Vagina (tissue), 2 donors: ENCODE data around the gene ANAPC2. TPM values are rescaled to one million over a fixed set of nuclear protein-coding genes. Genes with fewer than 3 reads are reported as not detected.

Experiments used
- DNase-seq, 2 donors: peaks; one replicate each; pipeline ENCODE4 v3.0.0-alpha.2; 2017; ENCODE audit errors: extremely low spot score in 2 of 2
- H3K27ac ChIP-seq: fragments of 200-600 bp; sonication (generic); one replicate; pipeline ENCODE4 v1.5.1; 2019
- H3K27me3 ChIP-seq: fragments of 200-600 bp; sonication (generic); one replicate; pipeline ENCODE4 v1.5.1; 2019
- H3K36me3 ChIP-seq, 2 donors: fragments of 200-600 bp; sonication (generic); one replicate each; pipeline ENCODE4 v1.5.1; 2017 to 2019
- H3K4me1 ChIP-seq: fragments of 200-600 bp; sonication (generic); one replicate; pipeline ENCODE4 v1.5.1; 2019
- H3K4me3 ChIP-seq, 2 donors: fragments of 200-600 bp; sonication (generic); 1 replicate in 1 of 2; 2 replicates in 1 of 2; pipeline ENCODE4 v1.5.1; 2016 to 2019
- H3K9me3 ChIP-seq: fragments of 200-600 bp; sonication (generic); one replicate; pipeline ENCODE4 v1.5.1; 2019
- CTCF ChIP-seq, 3 experiments: fragments of 450-650 bp in 2 of 3; fragments of 200-600 bp in 1 of 3; sonication (generic) in 1 of 3; IDR thresholded peaks; one replicate each; pipeline ENCODE4 v1.5.1; 2017 to 2019; ENCODE audit warnings: antibody characterized with exemption in 3 of 3, mild to moderate bottlenecking in 2 of 3, moderate library complexity in 2 of 3
- POLR2A ChIP-seq, 2 donors: fragments of 450-650 bp; IDR thresholded peaks; one replicate each; pipeline ENCODE4 v1.6.1; 2017; ENCODE audit warnings: antibody characterized with exemption in 2 of 2, mild to moderate bottlenecking in 2 of 2, moderate library complexity in 2 of 2
- POLR2AphosphoS5 ChIP-seq, 2 donors: sonication (generic); formaldehyde crosslinking; IDR thresholded peaks; one replicate each; pipeline ENCODE4 v1.9.0; 2017; ENCODE audit warnings: antibody characterized with exemption in 2 of 2, mild to moderate bottlenecking in 2 of 2, low read depth in 1 of 2; ENCODE audit not compliant: insufficient read depth in 1 of 2
- intact Hi-C: fragments of 100-400 bp; cut with DNase I; formaldehyde crosslinking; loops from one replicate; pipeline ENCODE4 v1.15.1; 2023
- total RNA-seq: library from RNA; depleted of rRNA; stranded (reverse); fragments of >200 nt; gene quantifications from one replicate; pipeline ENCODE4 v1.2.3, GENCODE V29; 2016

Gene ANAPC2
- total RNA-seq, 1 donor from 2014 or later, result 30.0 TPM

DNA sequence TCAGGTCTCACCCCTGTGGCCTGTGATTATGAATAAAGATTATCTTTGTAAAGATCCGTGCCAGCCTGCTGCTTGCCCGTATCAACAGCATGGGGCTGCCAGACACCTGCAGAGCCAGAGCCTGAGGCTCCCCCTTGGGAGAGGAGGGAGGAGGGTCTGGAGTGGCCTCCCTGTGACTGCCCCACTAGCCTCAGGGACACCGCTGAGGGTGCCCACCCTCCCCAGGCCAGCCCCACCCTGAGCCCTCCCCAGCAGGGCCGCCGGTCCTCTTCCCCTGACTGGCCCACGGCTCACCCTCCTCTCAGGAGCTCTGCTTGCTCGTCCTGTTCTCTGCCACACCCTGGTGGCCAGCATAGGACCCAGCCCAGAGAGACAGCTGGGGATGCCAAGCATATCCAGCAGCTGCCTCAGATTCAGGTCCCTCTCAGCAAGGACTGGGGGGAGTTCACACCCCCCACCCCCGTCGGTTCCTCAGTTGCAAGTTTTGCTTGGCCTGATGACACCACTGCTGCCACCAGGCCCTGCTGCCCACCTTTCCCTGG, 2.0 kb upstream of the ANAPC2 start:
- Histone ChIP-seq H3K4me1 (peaks cover 56% of the 10 kb centered on the region), H3K27me3 (no peaks in the 10 kb centered on the region), H3K9me3 (no peaks in the 10 kb centered on the region), H3K36me3 (peaks cover 0 to 12% of the 10 kb centered on the region in 2 donors), H3K4me3 (peak overlapping the region; percentile 70 to 88), H3K27ac (peak overlapping the region; percentile 93)
- no peak for DNase-seq
- TF ChIP-seq POLR2AphosphoS5 (IDR thresholded peaks at IDR 0.05; ENCODE audit: insufficient read depth in 1 of 2, low read depth in 1 of 2), result no peak
- TF ChIP-seq CTCF (IDR thresholded peaks at IDR 0.05), result no peak
- TF ChIP-seq POLR2A (IDR thresholded peaks at IDR 0.05), result no peak
- intact Hi-C loops, result loop anchor here (5.0 kb wide), 1 partner anchor 37 kb away; the partner anchor contains the start of genes CYSRT1 and RNF224

DNA sequence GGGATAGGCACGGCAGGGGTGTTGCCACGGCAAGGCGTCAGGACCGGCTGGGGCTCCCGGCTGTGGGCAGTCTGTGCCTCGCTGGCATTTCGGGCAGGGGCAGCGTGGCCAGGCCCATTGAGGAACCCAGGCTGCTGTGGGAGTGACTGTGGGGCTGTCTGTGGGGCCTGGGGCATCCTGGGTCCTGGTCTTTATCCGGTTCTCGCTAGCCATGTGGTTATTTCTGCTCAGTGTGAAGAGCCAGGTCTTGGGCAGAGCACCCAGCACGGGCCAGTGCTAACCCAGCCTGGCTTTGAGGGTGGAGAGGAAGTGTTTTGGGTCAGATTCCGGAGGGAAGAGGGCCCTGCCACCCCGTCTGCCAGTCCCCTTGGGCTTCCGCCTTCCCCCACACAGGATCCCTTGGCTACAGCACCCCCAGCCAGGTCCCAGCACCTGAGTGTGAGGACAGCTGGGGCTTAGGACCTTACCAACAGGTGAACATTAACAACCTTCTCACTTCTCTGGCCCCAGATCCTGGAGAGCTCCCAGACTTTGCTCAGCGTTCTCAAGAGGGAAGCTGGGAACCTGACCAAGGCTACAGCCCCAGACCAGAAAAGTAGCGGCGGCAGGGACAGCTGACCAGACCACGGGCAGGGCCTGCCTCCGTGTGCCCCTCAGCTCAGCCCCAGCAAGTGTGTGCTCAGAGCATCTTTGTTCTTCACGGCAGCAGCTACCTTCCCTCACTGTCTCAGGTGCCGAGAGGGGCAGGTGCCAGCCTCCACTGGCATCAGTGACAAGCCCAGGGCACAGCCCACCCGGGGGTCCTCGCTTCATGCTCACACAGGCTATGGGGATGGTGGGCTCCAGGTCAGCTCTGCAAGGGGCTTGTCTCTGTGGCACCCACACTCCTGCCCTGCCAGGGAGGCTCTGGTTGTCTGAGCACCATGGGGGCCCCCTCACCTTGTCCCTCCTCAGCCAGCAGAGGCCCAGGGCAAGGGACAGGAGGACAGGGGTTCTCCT, 1.2 kb upstream of the ANAPC2 start:
- DNase-seq, result no peak
- H3K27ac ChIP-seq, result peak overlapping the region; percentile 93
- no peaks in the 10 kb centered on the region for H3K27me3 ChIP-seq
- peaks cover 0 to 15% of the 10 kb centered on the region in 2 donors for H3K36me3 ChIP-seq
- peak overlapping the region; percentile 70 to 88 for H3K4me3 ChIP-seq
- H3K4me1 ChIP-seq, result peaks cover 55% of the 10 kb centered on the region
- H3K9me3 ChIP-seq, result no peaks in the 10 kb centered on the region
- TF ChIP-seq POLR2AphosphoS5 (IDR thresholded peaks at IDR 0.05; ENCODE audit: insufficient read depth in 1 of 2, low read depth in 1 of 2), result no peak
- no peak for TF ChIP-seq POLR2A (IDR thresholded peaks at IDR 0.05)
- TF ChIP-seq CTCF (IDR thresholded peaks at IDR 0.05), result no peak
- intact Hi-C loops, result loop anchor here (5.0 kb wide), 1 partner anchor 38 kb away; the partner anchor contains the start of genes CYSRT1 and RNF224

DNA sequence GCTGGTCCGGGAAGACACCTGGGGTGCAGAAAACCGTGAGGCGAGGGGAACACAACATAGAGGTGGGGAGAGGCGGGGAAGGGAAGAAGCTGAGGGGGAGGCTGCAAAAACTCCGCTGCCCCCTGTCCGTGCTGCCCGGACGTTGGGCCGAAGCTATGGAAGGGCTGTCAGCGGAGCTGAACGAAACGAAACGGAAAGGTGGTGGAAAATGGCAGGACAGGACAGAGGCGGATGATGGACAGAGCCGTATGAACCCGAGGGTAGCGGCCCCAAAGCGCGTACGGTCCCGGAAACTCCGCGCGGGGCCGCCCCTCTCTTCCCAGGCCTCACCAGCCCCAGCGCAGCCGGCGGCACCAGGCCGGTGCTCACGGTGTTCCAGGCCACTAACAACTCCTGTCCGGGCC, 272 bp downstream of the ANAPC2 start:
- Histone ChIP-seq H3K27ac (peak overlapping the region; percentile 93), H3K9me3 (no peaks in the 10 kb centered on the region), H3K4me1 (peaks cover 50% of the 10 kb centered on the region), H3K27me3 (no peaks in the 10 kb centered on the region), H3K4me3 (peak overlapping the region; percentile 70 to 88), H3K36me3 (peaks cover 0 to 26% of the 10 kb centered on the region in 2 donors)
- no peak for DNase-seq
- no peak for TF ChIP-seq CTCF (IDR thresholded peaks at IDR 0.05)
- no peak for TF ChIP-seq POLR2AphosphoS5 (IDR thresholded peaks at IDR 0.05; ENCODE audit: insufficient read depth in 1 of 2, low read depth in 1 of 2)
- TF ChIP-seq POLR2A (IDR thresholded peaks at IDR 0.05), result no peak
- intact Hi-C loops, result no loop called here

DNA sequence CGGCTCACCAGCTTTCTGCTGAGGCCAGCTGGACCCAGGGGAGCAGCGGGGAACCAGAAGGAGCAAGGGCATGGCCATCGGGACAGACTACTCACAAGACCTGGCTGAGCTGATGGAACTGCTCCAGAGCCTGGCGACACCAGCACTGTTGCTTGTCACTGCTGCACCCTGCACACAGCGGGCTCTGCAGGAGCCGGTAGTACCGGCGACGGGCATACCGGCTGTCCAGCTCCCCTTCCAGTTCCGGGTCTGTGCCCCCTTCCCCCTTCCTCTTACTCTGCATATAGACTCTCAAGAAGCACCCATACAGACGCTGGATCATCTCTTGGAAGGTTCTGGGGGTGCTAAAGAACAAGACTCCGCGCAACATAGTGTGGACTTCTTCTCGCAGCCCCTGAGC, 974 bp downstream of the ANAPC2 start:
- no peak for TF ChIP-seq POLR2A (IDR thresholded peaks at IDR 0.05)
- Histone ChIP-seq H3K4me3 (peak overlapping the region; percentile 70 to 88), H3K27ac (no peak overlapping the region), H3K9me3 (no peaks in the 10 kb centered on the region), H3K27me3 (no peaks in the 10 kb centered on the region), H3K4me1 (peaks cover 50% of the 10 kb centered on the region), H3K36me3 (peaks cover 0 to 33% of the 10 kb centered on the region in 2 donors)
- intact Hi-C loops, result no loop called here
- DNase-seq, result no peak

DNA sequence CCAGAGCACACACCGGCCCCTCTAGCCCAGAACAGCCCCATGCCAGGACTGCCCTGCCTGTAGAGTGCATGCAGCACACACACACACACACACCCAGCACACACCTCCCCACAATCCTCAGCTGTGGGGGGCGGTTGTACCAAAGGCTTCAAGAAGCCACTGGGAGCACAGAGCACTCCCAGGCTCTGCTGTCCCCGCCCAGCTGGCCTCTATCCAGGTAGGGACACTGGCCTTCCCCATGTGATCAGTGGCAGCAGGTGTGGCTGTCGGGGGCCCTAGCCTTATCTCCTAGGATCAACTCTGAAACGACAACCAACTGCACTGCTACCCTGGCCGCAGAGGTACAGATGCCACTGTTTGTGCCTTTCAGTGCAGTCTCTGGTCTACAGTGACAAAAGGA, 2.0 kb downstream of the ANAPC2 start:
- no peaks in the 10 kb centered on the region for H3K9me3 ChIP-seq
- peaks cover 50% of the 10 kb centered on the region for H3K4me1 ChIP-seq
- H3K4me3 ChIP-seq, result peak overlapping the region in 1 of 2 donors; percentile 11
- DNase-seq, result no peak
- peaks cover 0 to 43% of the 10 kb centered on the region in 2 donors for H3K36me3 ChIP-seq
- intact Hi-C loops, result no loop called here
- TF ChIP-seq POLR2AphosphoS5 (IDR thresholded peaks at IDR 0.05; ENCODE audit: insufficient read depth in 1 of 2, low read depth in 1 of 2) (no peak), POLR2A (IDR thresholded peaks at IDR 0.05) (no peak), CTCF (IDR thresholded peaks at IDR 0.05) (no peak)
- H3K27ac ChIP-seq, result no peak overlapping the region
- H3K27me3 ChIP-seq, result no peaks in the 10 kb centered on the region
